ENCODE results near the gene SERPINA1. TPM values are rescaled to one million over a fixed set of nuclear protein-coding genes. Genes with fewer than 3 reads are reported as not detected.

SERPINA1 gene
- total and polyA plus RNA-seq, 2 of the 13 experiments (the other 11 are each of a cell fraction or from before 2014, with no cell fraction given): 3,266 to 11,015 TPM

- TF ChIP-seq CCDC6 (CRISPR knock-in tag; IDR thresholded peaks at IDR 0.05): peak; percentile 41; the same call in 1 of the 2 replicates
- TF ChIP-seq ETS1 (CRISPR knock-in tag; IDR thresholded peaks at IDR 0.05): no peak
- TF ChIP-seq ZEB1 (IDR thresholded peaks at IDR 0.05; ENCODE audit: insufficient replicate concordance, low read depth): peak; percentile 3
- peak; percentile 23; the same call in 1 of the 2 replicates for TF ChIP-seq CREM (IDR thresholded peaks at IDR 0.05)
- TF ChIP-seq CREM (CRISPR knock-in tag; IDR thresholded peaks at IDR 0.05): no peak
- TF ChIP-seq ZNF687 (CRISPR knock-in tag; IDR thresholded peaks at IDR 0.05): peak; percentile 81
- TF ChIP-seq PRMT3 (CRISPR knock-in tag; IDR thresholded peaks at IDR 0.05; ENCODE audit: borderline replicate concordance, low read depth): no peak
- no peak for TF ChIP-seq ZNF142 (CRISPR knock-in tag; IDR thresholded peaks at IDR 0.05)
- no peak for TF ChIP-seq PRPF4 (IDR thresholded peaks at IDR 0.05; ENCODE audit: low read depth, low read length, poor library complexity, severe bottlenecking)
- TF ChIP-seq PAWR (CRISPR knock-in tag; IDR thresholded peaks at IDR 0.05; ENCODE audit: borderline replicate concordance): no peak
- 0 out of 2 replicates have a peak, but pooled peaks have one; percentile 36 for TF ChIP-seq KDM3A (CRISPR knock-in tag; IDR thresholded peaks at IDR 0.05; ENCODE audit: low read depth)
- TF ChIP-seq PRDM4 (CRISPR knock-in tag; IDR thresholded peaks at IDR 0.05; ENCODE audit: borderline replicate concordance): no peak
- peak; percentile 71 for TF ChIP-seq SP4 (CRISPR knock-in tag; IDR thresholded peaks at IDR 0.05)
- TF ChIP-seq MED1 (CRISPR knock-in tag; IDR thresholded peaks at IDR 0.05): 0 out of 2 replicates have a peak, but pooled peaks have one; percentile 17
Measured at GRCh38 chr14:94376976-94377865, 11.2 kb downstream of the SERPINA1 start (continued).
